NCI-H2029 treated with DMSO at 0.1 percent for 48 hours (cell line): ENCODE results near the gene UBR1.
"Not testable (repeated sequence)": the region's sequence is repeated elsewhere in the genome, so short reads cannot be mapped to it uniquely, and the experiment has no call there.

Source experiments
- DNase-seq: peaks from one replicate; lab custom pipeline; 2025; lab: John Stamatoyannopoulos, UW

Gene UBR1

GRCh38 chr15:43048935-43049334 lies 56.9 kb downstream of the UBR1 start:
- no peak for DNase-seq

GRCh38 chr15:43046484-43046883 lies 59.4 kb downstream of the UBR1 start:
- DNase-seq, result no peak

- DNase-seq, result no peak
Measured at GRCh38 chr15:43042885-43043284, 63.0 kb downstream of the UBR1 start.

DNA sequence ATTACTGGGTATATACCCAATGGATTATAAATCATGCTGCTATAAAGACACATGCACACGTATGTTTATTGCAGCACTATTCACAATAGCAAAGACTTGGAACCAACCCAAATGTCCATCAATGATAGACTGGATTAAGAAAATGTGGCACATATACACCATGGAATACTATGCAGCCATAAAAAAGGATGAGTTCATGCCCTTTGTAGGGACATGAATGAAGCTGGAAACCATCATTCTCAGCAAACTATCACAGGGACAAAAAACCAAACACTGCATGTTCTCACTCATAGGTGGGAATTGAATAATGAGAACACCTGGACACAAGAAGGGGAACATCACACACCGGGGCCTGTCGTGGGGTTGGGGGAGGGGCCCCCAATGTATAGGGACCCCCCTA lies 64.8 kb downstream of the UBR1 start:
- DNase-seq, result not testable (repeated sequence)

DNA sequence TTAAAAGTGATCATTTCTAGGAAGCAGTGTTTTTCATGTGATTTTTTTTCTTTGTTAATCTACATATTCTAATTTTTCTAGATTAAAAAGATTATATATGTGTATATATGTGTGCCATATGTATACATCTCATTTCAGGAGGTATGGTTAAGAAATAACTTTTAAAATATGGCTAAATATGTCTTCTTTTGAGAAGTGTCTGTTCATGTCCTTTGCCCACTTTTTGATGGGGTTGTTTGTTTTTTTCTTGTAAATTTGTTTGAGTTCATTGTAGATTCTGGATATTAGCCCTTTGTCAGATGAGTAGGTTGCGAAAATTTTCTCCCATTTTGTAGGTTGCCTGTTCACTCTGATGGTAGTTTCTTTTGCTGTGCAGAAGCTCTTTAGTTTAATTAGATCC lies 70.6 kb downstream of the UBR1 start:
- DNase-seq, result not testable (repeated sequence)

- DNase-seq, result no peak
Measured at GRCh38 chr15:43029476-43029875, 76.4 kb downstream of the UBR1 start.

DNA sequence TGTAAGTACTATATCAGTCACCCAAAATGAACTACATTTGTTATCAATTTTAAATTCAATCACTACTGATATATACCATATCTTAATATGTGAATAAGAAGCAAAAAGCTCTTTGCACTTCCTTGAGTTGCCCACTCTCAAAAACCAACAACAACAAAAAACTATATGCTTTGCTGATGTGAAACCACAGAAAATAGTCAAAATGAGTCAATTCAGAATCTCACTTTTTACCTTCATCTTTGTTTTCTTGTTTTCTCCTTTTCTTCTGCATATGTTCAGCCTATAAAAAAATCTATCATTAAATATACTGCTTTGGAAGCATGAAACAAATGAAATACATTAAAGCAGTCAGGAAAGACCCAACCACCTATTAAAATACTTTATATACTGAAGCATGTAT lies 80.7 kb downstream of the UBR1 start:
- no peak for DNase-seq

GRCh38 chr15:43014671-43015070 lies 91.2 kb downstream of the UBR1 start:
- DNase-seq, result not testable (repeated sequence)

GRCh38 chr15:43009206-43009605 lies 96.6 kb downstream of the UBR1 start:
- DNase-seq, result no peak

GRCh38 chr15:43008150-43008549 lies 97.7 kb downstream of the UBR1 start:
- no peak for DNase-seq

DNA sequence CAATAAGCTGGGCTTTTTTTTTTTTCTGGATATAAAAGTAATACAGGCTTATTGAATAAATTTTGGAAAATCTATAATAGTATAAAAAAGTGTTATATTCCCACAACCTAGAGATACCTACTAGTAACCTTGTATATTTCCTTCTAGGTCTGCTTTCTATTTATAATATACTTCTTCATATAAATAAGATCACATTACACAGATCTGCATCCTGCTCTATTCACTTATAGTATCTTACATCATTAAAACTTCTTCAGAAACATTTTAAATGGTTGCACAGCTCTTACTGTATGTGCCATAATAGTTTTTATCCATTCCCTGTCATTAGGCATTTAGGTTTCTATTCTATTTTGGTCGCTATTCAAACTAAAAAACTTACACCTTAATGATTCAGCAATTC lies 98.3 kb downstream of the UBR1 start:
- no peak for DNase-seq

- no peak for DNase-seq
Measured at GRCh38 chr15:43006991-43007390, 98.8 kb downstream of the UBR1 start.

GRCh38 chr15:43004886-43005595 lies 100.8 kb downstream of the UBR1 start:
- DNase-seq, result not testable (repeated sequence)

GRCh38 chr15:42999201-42999779 lies 106.5 kb downstream of the UBR1 start:
- DNase-seq, result no peak

GRCh38 chr15:42996871-42997270 lies 109.0 kb downstream of the UBR1 start:
- DNase-seq, result no peak

DNA sequence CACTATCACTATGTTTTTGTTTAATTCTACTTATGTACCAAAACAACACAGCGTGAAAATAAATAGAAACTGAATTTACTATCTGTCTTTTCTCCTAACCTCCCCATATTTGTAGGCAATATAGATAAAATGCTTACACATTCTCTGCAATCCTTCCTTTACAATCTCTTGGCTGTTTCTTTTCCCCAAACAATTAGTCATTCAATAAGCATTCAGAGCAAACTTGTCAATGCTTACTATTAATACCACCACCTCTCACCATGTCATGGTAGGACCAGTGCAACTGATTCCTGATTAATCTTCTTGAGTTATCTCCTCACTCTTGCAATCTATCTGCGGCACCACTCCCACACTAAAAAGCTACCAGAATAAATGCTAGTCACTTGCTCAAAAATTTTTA lies 111.3 kb downstream of the UBR1 start:
- DNase-seq, result no peak

GRCh38 chr15:42992626-42993025 lies 113.2 kb downstream of the UBR1 start:
- no peak for DNase-seq

GRCh38 chr15:42986693-42987342 lies 119.0 kb downstream of the UBR1 start:
- DNase-seq, result no peak

- DNase-seq, result no peak
Measured at GRCh38 chr15:42984493-42985034, 121.3 kb downstream of the UBR1 start.

DNA sequence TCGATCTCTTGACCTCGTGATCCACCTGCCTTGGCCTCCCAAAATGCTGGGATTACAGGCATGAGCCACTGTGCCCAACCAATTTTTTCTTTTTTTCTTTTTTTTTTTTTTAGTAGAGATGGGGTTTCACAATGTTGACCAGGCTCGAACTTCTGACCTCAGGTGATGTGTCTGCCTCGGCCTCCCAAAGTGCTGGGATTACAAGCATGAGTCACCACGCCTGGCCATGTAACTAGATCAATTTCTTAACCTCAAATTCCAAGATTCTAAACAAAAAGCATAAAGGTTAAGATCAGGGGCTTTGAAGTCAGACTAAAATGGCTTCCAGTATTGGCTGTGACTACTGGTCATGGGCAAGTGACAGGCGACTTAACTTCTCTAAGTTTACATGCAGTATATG lies 126.7 kb downstream of the UBR1 start:
- not testable (repeated sequence) for DNase-seq

GRCh38 chr15:42974202-42974862 lies 131.5 kb downstream of the UBR1 start:
- no peak for DNase-seq

- no peak for DNase-seq
Measured at GRCh38 chr15:42973114-42973513, 132.7 kb downstream of the UBR1 start.

- no peak for DNase-seq
Measured at GRCh38 chr15:42971830-42972229, 134.0 kb downstream of the UBR1 start.
